ENCODE measurements around the gene LSP1. TPM values are rescaled to one million over a fixed set of nuclear protein-coding genes. Genes with fewer than 3 reads are reported as not detected.
"Not testable (repeated sequence)": the region's sequence is repeated elsewhere in the genome, so short reads cannot be mapped to it uniquely, and the experiment has no call there.

Gene LSP1, protein sequence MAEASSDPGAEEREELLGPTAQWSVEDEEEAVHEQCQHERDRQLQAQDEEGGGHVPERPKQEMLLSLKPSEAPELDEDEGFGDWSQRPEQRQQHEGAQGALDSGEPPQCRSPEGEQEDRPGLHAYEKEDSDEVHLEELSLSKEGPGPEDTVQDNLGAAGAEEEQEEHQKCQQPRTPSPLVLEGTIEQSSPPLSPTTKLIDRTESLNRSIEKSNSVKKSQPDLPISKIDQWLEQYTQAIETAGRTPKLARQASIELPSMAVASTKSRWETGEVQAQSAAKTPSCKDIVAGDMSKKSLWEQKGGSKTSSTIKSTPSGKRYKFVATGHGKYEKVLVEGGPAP
- 29.2 TPM for total RNA-seq

DNA sequence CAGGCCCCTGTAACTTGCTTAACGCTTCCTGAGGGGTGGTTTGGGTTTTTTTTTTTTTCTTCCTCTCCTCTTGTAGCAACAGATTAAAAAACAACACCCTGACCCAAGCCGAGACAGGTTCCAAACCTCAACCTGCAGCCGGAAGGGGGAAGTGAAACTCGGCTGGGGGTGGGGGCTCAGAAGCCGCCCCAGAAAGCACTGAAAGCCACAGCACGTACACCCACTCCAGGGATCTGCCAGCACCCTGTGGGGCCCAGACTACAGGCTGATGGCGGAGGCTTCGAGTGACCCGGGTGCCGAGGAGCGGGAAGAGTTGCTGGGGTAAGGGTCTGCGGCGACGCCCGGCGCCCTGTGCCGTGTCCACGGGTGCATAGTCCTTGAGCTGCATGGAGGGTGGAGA is at the start of gene LSP1:
LSP1 (plus strand) TSS at position 208 of the 400 bp plus-strand sequence; CDS start at position 269, 61 bp downstream.
- no peaks in the 10 kb centered on the region for H3K9me3 ChIP-seq (ENCODE audit: control insufficient read depth in 3 of 3, low read length in 3 of 3)
- peaks cover 0 to 4% (median 0%) of the 10 kb centered on the region in 3 donors for H3K27me3 ChIP-seq (ENCODE audit: control insufficient read depth in 3 of 3, insufficient read depth in 3 of 3, low read length in 3 of 3)
- peak within 1 kb of the TSS; percentile 72 to 82 (median 81) for H3K9ac ChIP-seq (ENCODE audit: low read depth in 1 of 3, low read length in 3 of 3)
- peak within 1 kb of the TSS; percentile 41 to 67 (median 64) for H3K4me3 ChIP-seq (ENCODE audit: low read length in 3 of 3)
- peak within 1 kb of the TSS; percentile 79 for H3K27ac ChIP-seq (ENCODE audit: low read depth, low read length)
- peaks cover 31 to 73% (median 35%) of the 10 kb centered on the region in 3 donors for H3K4me1 ChIP-seq (ENCODE audit: control insufficient read depth in 3 of 3, insufficient read depth in 3 of 3, low read length in 3 of 3)
- H3K36me3 ChIP-seq (ENCODE audit: control insufficient read depth in 3 of 3, insufficient read depth in 3 of 3, low read length in 3 of 3) = no peaks in the 10 kb centered on the region

GRCh38 chr11:1803246-1803645 is 49.6 kb upstream of the LSP1 start:
- no peaks in the 10 kb centered on the region for H3K4me1 ChIP-seq (ENCODE audit: control insufficient read depth in 3 of 3, insufficient read depth in 3 of 3, low read length in 3 of 3)
- H3K27ac ChIP-seq (ENCODE audit: low read depth, low read length) = no peak overlapping the region
- H3K9me3 ChIP-seq (ENCODE audit: control insufficient read depth in 3 of 3, low read length in 3 of 3) = no peaks in the 10 kb centered on the region
- H3K4me3 ChIP-seq (ENCODE audit: low read length in 3 of 3) = no peak overlapping the region
- H3K27me3 ChIP-seq (ENCODE audit: control insufficient read depth in 3 of 3, insufficient read depth in 3 of 3, low read length in 3 of 3) = peaks cover 26 to 33% (median 28%) of the 10 kb centered on the region in 3 donors
- no peak overlapping the region for H3K9ac ChIP-seq (ENCODE audit: low read depth in 1 of 3, low read length in 3 of 3)
- no peaks in the 10 kb centered on the region for H3K36me3 ChIP-seq (ENCODE audit: control insufficient read depth in 3 of 3, insufficient read depth in 3 of 3, low read length in 3 of 3)

DNA sequence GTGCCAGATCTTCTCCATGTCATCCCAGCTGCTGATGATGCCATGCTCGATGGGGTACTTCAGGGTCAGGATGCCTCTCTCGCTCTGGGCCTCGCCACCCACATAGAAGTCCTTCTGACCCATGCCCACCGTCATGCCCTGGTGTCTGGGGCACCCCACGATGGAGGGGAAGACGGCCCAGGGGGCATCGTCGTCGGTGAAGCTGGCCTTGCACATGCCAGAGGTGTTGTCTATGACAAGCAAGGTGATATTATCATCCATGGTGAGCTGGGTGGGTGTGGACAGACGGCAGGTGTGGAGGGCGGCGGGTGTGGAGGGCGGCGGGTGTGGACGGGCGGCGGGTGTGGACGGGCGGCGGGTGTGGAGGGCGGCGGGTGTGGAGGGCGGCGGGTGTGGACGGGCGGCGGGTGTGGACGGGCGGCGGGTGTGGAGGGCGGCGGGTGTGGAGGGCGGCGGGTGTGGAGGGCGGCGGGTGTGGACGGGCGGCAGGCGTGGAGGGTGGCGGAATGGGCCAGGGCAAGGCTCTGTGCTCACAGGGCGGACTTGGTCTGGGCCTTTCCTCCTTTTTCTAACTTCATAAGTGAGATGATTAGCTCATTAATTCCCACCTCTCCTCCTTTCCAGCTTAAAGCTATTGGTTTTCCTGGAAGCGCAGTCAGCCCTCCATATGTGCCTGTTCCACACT is 48.9 kb upstream of the LSP1 start:
- not testable (repeated sequence) for H3K4me1 ChIP-seq (ENCODE audit: control insufficient read depth in 3 of 3, insufficient read depth in 3 of 3, low read length in 3 of 3); H3K27ac ChIP-seq (ENCODE audit: low read depth, low read length); H3K9me3 ChIP-seq (ENCODE audit: control insufficient read depth in 3 of 3, low read length in 3 of 3); H3K4me3 ChIP-seq (ENCODE audit: low read length in 3 of 3); H3K36me3 ChIP-seq (ENCODE audit: control insufficient read depth in 3 of 3, insufficient read depth in 3 of 3, low read length in 3 of 3); H3K9ac ChIP-seq (ENCODE audit: low read depth in 1 of 3, low read length in 3 of 3)
- H3K27me3 ChIP-seq (ENCODE audit: control insufficient read depth in 3 of 3, insufficient read depth in 3 of 3, low read length in 3 of 3) = peaks cover 26 to 33% (median 28%) of the 10 kb centered on the region in 3 donors

GRCh38 chr11:1805525-1805924 is 47.4 kb upstream of the LSP1 start:
- Histone ChIP-seq H3K27me3 (ENCODE audit: control insufficient read depth in 3 of 3, insufficient read depth in 3 of 3, low read length in 3 of 3) (peaks cover 26 to 33% (median 28%) of the 10 kb centered on the region in 3 donors), H3K4me3 (ENCODE audit: low read length in 3 of 3) (no peak overlapping the region), H3K9ac (ENCODE audit: low read depth in 1 of 3, low read length in 3 of 3) (no peak overlapping the region), H3K4me1 (ENCODE audit: control insufficient read depth in 3 of 3, insufficient read depth in 3 of 3, low read length in 3 of 3) (no peaks in the 10 kb centered on the region), H3K27ac (ENCODE audit: low read depth, low read length) (no peak overlapping the region), H3K36me3 (ENCODE audit: control insufficient read depth in 3 of 3, insufficient read depth in 3 of 3, low read length in 3 of 3) (no peaks in the 10 kb centered on the region), H3K9me3 (ENCODE audit: control insufficient read depth in 3 of 3, low read length in 3 of 3) (no peaks in the 10 kb centered on the region)

DNA sequence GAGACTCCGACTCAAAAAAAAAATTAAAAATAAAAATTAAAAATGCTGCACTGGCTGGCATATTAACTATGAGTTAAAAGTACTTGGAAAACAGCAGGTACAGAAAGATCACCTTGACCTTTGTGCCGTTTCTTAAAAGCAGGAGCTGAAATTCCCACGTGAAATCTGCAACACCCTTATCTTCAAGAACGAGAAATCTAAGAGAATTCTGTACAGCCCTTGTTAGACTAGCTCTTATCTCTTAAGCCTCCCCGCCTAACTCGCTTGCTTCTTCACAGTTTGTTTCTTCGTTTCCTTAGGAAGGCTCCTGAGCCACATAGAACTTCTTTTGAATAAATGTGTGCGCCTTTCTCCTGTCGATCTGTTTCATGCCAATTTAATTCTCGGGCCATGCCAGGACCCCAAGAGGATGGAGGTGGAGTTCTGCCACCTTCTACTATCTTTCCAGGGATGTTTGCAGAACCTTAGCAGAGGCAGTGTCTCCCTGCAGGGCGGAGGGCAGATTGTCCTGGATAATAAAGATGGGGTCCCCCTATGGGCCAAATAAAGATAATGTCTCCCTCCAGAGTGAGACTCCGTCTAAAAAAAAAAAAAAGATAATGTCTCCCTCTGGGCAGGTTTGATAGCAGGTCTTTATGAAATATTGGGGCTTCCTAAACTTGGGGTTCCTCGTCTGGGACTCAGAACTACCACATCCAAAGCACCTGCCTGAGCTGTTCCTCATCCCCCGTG is 45.5 kb upstream of the LSP1 start:
- Histone ChIP-seq H3K9me3 (ENCODE audit: control insufficient read depth in 3 of 3, low read length in 3 of 3) (peaks cover 0 to 3% (median 0%) of the 10 kb centered on the region in 3 donors), H3K9ac (ENCODE audit: low read depth in 1 of 3, low read length in 3 of 3) (no peak overlapping the region), H3K36me3 (ENCODE audit: control insufficient read depth in 3 of 3, insufficient read depth in 3 of 3, low read length in 3 of 3) (no peaks in the 10 kb centered on the region), H3K27ac (ENCODE audit: low read depth, low read length) (no peak overlapping the region), H3K4me3 (ENCODE audit: low read length in 3 of 3) (no peak overlapping the region), H3K4me1 (ENCODE audit: control insufficient read depth in 3 of 3, insufficient read depth in 3 of 3, low read length in 3 of 3) (no peaks in the 10 kb centered on the region), H3K27me3 (ENCODE audit: control insufficient read depth in 3 of 3, insufficient read depth in 3 of 3, low read length in 3 of 3) (peaks cover 26 to 28% (median 28%) of the 10 kb centered on the region in 3 donors)

DNA sequence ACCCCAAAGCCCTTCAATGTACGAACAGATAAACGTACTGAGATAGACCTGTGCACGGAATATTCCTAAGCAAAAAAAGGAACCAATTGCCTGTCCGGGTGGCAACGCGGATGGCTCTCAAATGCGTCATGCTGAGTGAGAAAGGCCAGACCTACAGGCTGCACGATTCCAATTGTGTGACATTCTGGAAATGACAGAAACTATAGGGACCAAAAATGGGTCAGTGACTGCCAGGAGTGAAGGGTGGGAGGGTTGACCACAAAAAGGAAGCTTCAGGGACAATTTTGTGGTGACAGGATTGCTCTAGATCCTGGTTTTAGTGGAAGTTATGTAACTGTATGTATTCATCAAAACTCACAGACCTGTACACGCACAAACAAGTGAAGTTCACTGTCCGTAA is 42.1 kb upstream of the LSP1 start:
- Histone ChIP-seq H3K9ac (ENCODE audit: low read depth in 1 of 3, low read length in 3 of 3) (no peak overlapping the region), H3K27me3 (ENCODE audit: control insufficient read depth in 3 of 3, insufficient read depth in 3 of 3, low read length in 3 of 3) (peaks cover 12 to 23% (median 13%) of the 10 kb centered on the region in 3 donors), H3K9me3 (ENCODE audit: control insufficient read depth in 3 of 3, low read length in 3 of 3) (peaks cover 0 to 3% (median 0%) of the 10 kb centered on the region in 3 donors), H3K27ac (ENCODE audit: low read depth, low read length) (no peak overlapping the region), H3K4me3 (ENCODE audit: low read length in 3 of 3) (no peak overlapping the region), H3K4me1 (ENCODE audit: control insufficient read depth in 3 of 3, insufficient read depth in 3 of 3, low read length in 3 of 3) (no peaks in the 10 kb centered on the region), H3K36me3 (ENCODE audit: control insufficient read depth in 3 of 3, insufficient read depth in 3 of 3, low read length in 3 of 3) (no peaks in the 10 kb centered on the region)

- Histone ChIP-seq H3K9me3 (ENCODE audit: control insufficient read depth in 3 of 3, low read length in 3 of 3) (peaks cover 0 to 3% (median 0%) of the 10 kb centered on the region in 3 donors), H3K27ac (ENCODE audit: low read depth, low read length) (no peak overlapping the region), H3K9ac (ENCODE audit: low read depth in 1 of 3, low read length in 3 of 3) (no peak overlapping the region), H3K4me3 (ENCODE audit: low read length in 3 of 3) (no peak overlapping the region), H3K36me3 (ENCODE audit: control insufficient read depth in 3 of 3, insufficient read depth in 3 of 3, low read length in 3 of 3) (no peaks in the 10 kb centered on the region), H3K27me3 (ENCODE audit: control insufficient read depth in 3 of 3, insufficient read depth in 3 of 3, low read length in 3 of 3) (peaks cover 8 to 22% (median 15%) of the 10 kb centered on the region in 3 donors), H3K4me1 (ENCODE audit: control insufficient read depth in 3 of 3, insufficient read depth in 3 of 3, low read length in 3 of 3) (no peaks in the 10 kb centered on the region)
Observed at GRCh38 chr11:1812274-1812673, 40.6 kb upstream of the LSP1 start.

DNA sequence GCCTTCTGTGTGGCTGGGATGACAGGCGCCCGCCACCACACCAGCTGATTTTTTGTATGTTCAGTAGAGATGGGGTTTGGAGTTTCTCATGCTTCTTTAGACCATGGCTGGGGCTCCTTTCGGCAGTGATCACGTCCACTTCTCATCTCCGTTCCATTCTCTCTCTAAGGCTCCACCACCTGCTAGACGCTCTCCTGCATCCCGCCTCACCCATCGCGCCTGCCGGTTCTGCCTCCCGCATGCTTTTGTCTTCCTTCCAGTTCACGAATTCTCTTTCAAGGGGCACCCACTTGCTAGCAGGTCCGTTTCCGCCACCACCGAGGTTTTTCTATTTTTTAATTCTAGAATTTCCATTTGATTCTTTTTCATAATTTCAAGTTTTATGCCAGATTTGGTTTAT is 40.1 kb upstream of the LSP1 start:
- H3K27me3 ChIP-seq (ENCODE audit: control insufficient read depth in 3 of 3, insufficient read depth in 3 of 3, low read length in 3 of 3) = peaks cover 5 to 18% (median 12%) of the 10 kb centered on the region in 3 donors

DNA sequence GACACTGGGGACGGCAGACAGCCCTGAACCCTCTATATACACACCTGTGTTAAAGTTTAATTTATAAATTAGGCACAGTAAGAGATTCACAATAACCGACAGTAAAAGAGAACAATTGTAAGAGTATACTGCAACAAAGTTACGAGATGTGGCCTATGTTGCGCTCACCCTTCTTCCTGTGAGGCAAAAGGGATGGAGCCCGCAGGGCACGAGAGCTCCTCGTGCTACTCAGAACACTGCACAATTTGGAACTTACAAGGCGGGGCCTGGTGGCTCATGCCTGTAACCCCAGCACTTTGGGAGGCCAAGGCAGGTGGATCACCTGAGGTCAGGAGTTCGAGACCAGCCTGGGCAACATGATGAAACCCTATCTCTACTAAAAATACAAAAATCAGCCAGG is 39.5 kb upstream of the LSP1 start:
- not testable (repeated sequence) for H3K4me1 ChIP-seq (ENCODE audit: control insufficient read depth in 3 of 3, insufficient read depth in 3 of 3, low read length in 3 of 3); H3K4me3 ChIP-seq (ENCODE audit: low read length in 3 of 3); H3K27ac ChIP-seq (ENCODE audit: low read depth, low read length); H3K9ac ChIP-seq (ENCODE audit: low read depth in 1 of 3, low read length in 3 of 3); H3K36me3 ChIP-seq (ENCODE audit: control insufficient read depth in 3 of 3, insufficient read depth in 3 of 3, low read length in 3 of 3); H3K9me3 ChIP-seq (ENCODE audit: control insufficient read depth in 3 of 3, low read length in 3 of 3)
- H3K27me3 ChIP-seq (ENCODE audit: control insufficient read depth in 3 of 3, insufficient read depth in 3 of 3, low read length in 3 of 3) = peaks cover 3 to 15% (median 8%) of the 10 kb centered on the region in 3 donors

More for the DNA sequence above, 40.1 kb upstream of the LSP1 start:
- H3K9ac ChIP-seq (ENCODE audit: low read depth in 1 of 3, low read length in 3 of 3) = no peak overlapping the region
- peaks cover 0 to 4% (median 0%) of the 10 kb centered on the region in 3 donors for H3K9me3 ChIP-seq (ENCODE audit: control insufficient read depth in 3 of 3, low read length in 3 of 3)
- no peaks in the 10 kb centered on the region for H3K4me1 ChIP-seq (ENCODE audit: control insufficient read depth in 3 of 3, insufficient read depth in 3 of 3, low read length in 3 of 3)
- H3K27ac ChIP-seq (ENCODE audit: low read depth, low read length) = no peak overlapping the region
- no peaks in the 10 kb centered on the region for H3K36me3 ChIP-seq (ENCODE audit: control insufficient read depth in 3 of 3, insufficient read depth in 3 of 3, low read length in 3 of 3)
- no peak overlapping the region for H3K4me3 ChIP-seq (ENCODE audit: low read length in 3 of 3)

Measured in skeletal muscle tissue (tissue), 4 donors.